H9 (cell line): ENCODE data around the gene PLCB1. TPM values are rescaled to one million over a fixed set of nuclear protein-coding genes. Genes with fewer than 3 reads are reported as not detected.

Experiments used
- DNase-seq: peaks from one replicate; pipeline ENCODE4 v3.0.0-alpha.2; 2017
- H2AFZ ChIP-seq: one replicate; pipeline ENCODE4 v1.6.1; 2013; ENCODE audit warnings: mild to moderate bottlenecking, low read length, control low read depth, moderate library complexity
- H2AK5ac ChIP-seq: 2 replicates; pipeline ENCODE4 v1.6.1; 2013; ENCODE audit warnings: low read length, control low read depth, mixed read lengths; ENCODE audit not compliant: insufficient read length
- H2BK120ac ChIP-seq: one replicate; pipeline ENCODE4 v1.6.1; 2013; ENCODE audit warnings: low read depth, mild to moderate bottlenecking, low read length, control low read depth, inconsistent platforms; ENCODE audit not compliant: poor library complexity, severe bottlenecking
- H2BK12ac ChIP-seq: 2 replicates; pipeline ENCODE4 v1.6.1; 2013; ENCODE audit warnings: low read length, control low read depth, mixed read lengths, low read depth; ENCODE audit not compliant: insufficient read length
- H2BK15ac ChIP-seq: 2 replicates; pipeline ENCODE4 v1.6.1; 2013; ENCODE audit warnings: low read depth, low read length, control low read depth
- H2BK20ac ChIP-seq: one replicate; pipeline ENCODE4 v1.6.1; 2013; ENCODE audit warnings: low read depth, mild to moderate bottlenecking, low read length, control low read depth, inconsistent platforms; ENCODE audit not compliant: poor library complexity, severe bottlenecking
- H2BK5ac ChIP-seq: 2 replicates; pipeline ENCODE4 v1.6.1; 2013; ENCODE audit warnings: low read length, control low read depth, mixed read lengths; ENCODE audit not compliant: insufficient read length
- H3K14ac ChIP-seq: 2 replicates; pipeline ENCODE4 v1.6.1; 2013; ENCODE audit warnings: low read length, control low read depth; ENCODE audit not compliant: insufficient read depth
- H3K18ac ChIP-seq: 2 replicates; pipeline ENCODE4 v1.6.1; 2013; ENCODE audit warnings: low read depth, mild to moderate bottlenecking, mixed read lengths, low read length, control low read depth; ENCODE audit not compliant: insufficient read length
- H3K23ac ChIP-seq: 2 replicates; pipeline ENCODE4 v1.6.1; 2013; ENCODE audit warnings: low read length, control low read depth, mixed read lengths, low read depth; ENCODE audit not compliant: insufficient read length
- H3K23me2 ChIP-seq: 2 replicates; pipeline ENCODE4 v1.6.1; 2013; ENCODE audit warnings: low read depth, mild to moderate bottlenecking, mixed read lengths, low read length, control low read depth; ENCODE audit not compliant: insufficient read length, poor library complexity, severe bottlenecking
- H3K27ac ChIP-seq: 2 replicates; pipeline ENCODE4 v1.5.1; 2013; ENCODE audit warnings: low read length, control low read depth, mixed read lengths, low read depth; ENCODE audit not compliant: insufficient read length
- H3K27me3 ChIP-seq: 2 replicates; pipeline ENCODE4 v1.6.1; 2013; ENCODE audit warnings: low read length, control low read depth, inconsistent platforms; ENCODE audit not compliant: insufficient read depth
- H3K4ac ChIP-seq: 2 replicates; pipeline ENCODE4 v1.6.1; 2013; ENCODE audit warnings: low read depth, mild to moderate bottlenecking, control low read depth, inconsistent platforms, low read length, moderate library complexity
- H3K4me1 ChIP-seq: 2 replicates; pipeline ENCODE4 v1.6.1; 2013; ENCODE audit warnings: low read length, control low read depth, inconsistent platforms; ENCODE audit not compliant: insufficient read depth
- H3K4me2 ChIP-seq: 2 replicates; pipeline ENCODE4 v1.6.1; 2013; ENCODE audit warnings: low read length, control low read depth, mixed read lengths; ENCODE audit not compliant: insufficient read length, insufficient read depth
- H3K56ac ChIP-seq: 2 replicates; pipeline ENCODE4 v1.6.1; 2013; ENCODE audit warnings: low read depth, mild to moderate bottlenecking, mixed read lengths, low read length, control low read depth; ENCODE audit not compliant: insufficient read length
- H3K79me1 ChIP-seq: 2 replicates; pipeline ENCODE4 v1.6.1; 2013; ENCODE audit warnings: low read depth, mild to moderate bottlenecking, moderate library complexity, low read length, control low read depth, inconsistent platforms; ENCODE audit not compliant: insufficient read depth, poor library complexity, severe bottlenecking
- H3K79me2 ChIP-seq: 2 replicates; pipeline ENCODE4 v1.6.1; 2013; ENCODE audit warnings: low read length, control low read depth, inconsistent platforms; ENCODE audit not compliant: insufficient read depth
- H3K9ac ChIP-seq: 2 replicates; pipeline ENCODE4 v1.6.1; 2013; ENCODE audit warnings: low read length, control low read depth, mixed read lengths; ENCODE audit not compliant: insufficient read length; ENCODE audit errors: extremely low read depth
- H3K9me3 ChIP-seq: one replicate; pipeline ENCODE4 v1.6.1; 2013; ENCODE audit warnings: low read depth, low read length, inconsistent platforms; ENCODE audit not compliant: control insufficient read depth
- H3T11ph ChIP-seq: one replicate; pipeline ENCODE4 v1.6.1; 2013; ENCODE audit warnings: mild to moderate bottlenecking, low read length, control low read depth, inconsistent platforms
- H4K20me1 ChIP-seq: one replicate; pipeline ENCODE4 v1.6.1; 2013; ENCODE audit not compliant: control insufficient read depth, insufficient read length, insufficient read depth
- H4K5ac ChIP-seq: 2 replicates; pipeline ENCODE4 v1.6.1; 2013; ENCODE audit warnings: low read depth, mild to moderate bottlenecking, mixed read lengths, low read length, control low read depth; ENCODE audit not compliant: insufficient read length
- H4K8ac ChIP-seq: replicated peaks from 2 replicates; pipeline ENCODE4 v1.6.1; 2013; ENCODE audit warnings: low read length, control low read depth, mixed read lengths, low read depth; ENCODE audit not compliant: insufficient read length
- H4K91ac ChIP-seq: 2 replicates; pipeline ENCODE4 v1.6.1; 2013; ENCODE audit warnings: low read depth, mild to moderate bottlenecking, moderate library complexity, mixed read lengths, low read length, control low read depth; ENCODE audit not compliant: insufficient read length
- H3K27ac Mint-ChIP-seq, 3 experiments: 2 replicates in 2 of 3; 3 replicates in 1 of 3; pipeline ENCODE4 v1.8.0; 2020 to 2021; ENCODE audit warnings: mixed read lengths in 3 of 3, mild to moderate bottlenecking in 1 of 3, moderate library complexity in 1 of 3
- H3K27me3 Mint-ChIP-seq: 2 replicates; pipeline ENCODE4 v1.8.0; 2021; ENCODE audit warnings: low read depth, mild to moderate bottlenecking, moderate library complexity, mixed read lengths
- H3K36me3 Mint-ChIP-seq, 3 experiments: 2 replicates in 2 of 3; 3 replicates in 1 of 3; pipeline ENCODE4 v1.8.0; 2020 to 2021; ENCODE audit warnings: low read depth in 3 of 3, mixed read lengths in 3 of 3; ENCODE audit not compliant: insufficient read depth in 1 of 3
- H3K4me1 Mint-ChIP-seq, 2 experiments: 2 replicates each; pipeline ENCODE4 v1.8.0; 2020; ENCODE audit warnings: mixed read lengths in 2 of 2
- H3K4me3 Mint-ChIP-seq, 2 experiments: 2 replicates in 1 of 2; 3 replicates in 1 of 2; pipeline ENCODE4 v1.8.0; 2020 to 2021; ENCODE audit warnings: mild to moderate bottlenecking in 2 of 2, mixed read lengths in 2 of 2, moderate library complexity in 1 of 2
- H3K9me3 Mint-ChIP-seq, 2 experiments: 2 replicates in 1 of 2; 3 replicates in 1 of 2; pipeline ENCODE4 v1.8.0; 2020; ENCODE audit warnings: mild to moderate bottlenecking in 2 of 2, mixed read lengths in 2 of 2, moderate library complexity in 1 of 2
- CTCF ChIP-seq: fragments of 200-600 bp; sonication (generic); conservative IDR thresholded peaks from 3 replicates; pipeline ENCODE4 v1.8.0; 2021; ENCODE audit warnings: antibody characterized with exemption, mild to moderate bottlenecking
- WGBS: extraction: QIAGEN DNeasy Blood & Tissue Kit; methylation state at CpG from one replicate; pipeline ENCODE4 v1.1.7; 2013; ENCODE audit warnings: missing lambda C conversion rate, low lambda C conversion rate, mixed read lengths; ENCODE audit not compliant: insufficient read length; ENCODE audit errors: extremely low coverage; 5-methylcytosine and 5-hydroxymethylcytosine counted together
- total RNA-seq: library from RNA; stranded (reverse); gene quantifications from 2 replicates; pipeline ENCODE4 v1.2.1, GENCODE V29; 2021

PLCB1 gene
- total RNA-seq, 1 experiment from 2014 or later: 11.5 TPM

- Histone ChIP-seq H3T11ph (no peak overlapping the region), H2BK20ac (no peak overlapping the region), H3K4ac (no peak overlapping the region), H2AK5ac (no peak overlapping the region), H4K91ac (no peak overlapping the region), H2BK12ac (no peak overlapping the region), H3K4me1 (no peaks in the 10 kb centered on the region), H3K14ac (peak overlapping the region; percentile 47), H3K4me2 (no peak overlapping the region), H2AFZ (no peak overlapping the region), H3K79me1 (no peaks in the 10 kb centered on the region), H3K27ac (no peak overlapping the region), H2BK5ac (no peak overlapping the region), H4K8ac (no peak overlapping the region), H4K5ac (no peak overlapping the region), H3K27me3 (no peaks in the 10 kb centered on the region), H3K56ac (no peak overlapping the region), H3K18ac (no peak overlapping the region), H3K23ac (no peak overlapping the region), H3K23me2 (no peaks in the 10 kb centered on the region), H2BK15ac (no peak overlapping the region), H4K20me1 (no peaks in the 10 kb centered on the region), H3K9me3 (no peaks in the 10 kb centered on the region), H2BK120ac (no peak overlapping the region), H3K9ac (no peak overlapping the region), H3K79me2 (no peaks in the 10 kb centered on the region)
- peaks cover 2% of the 10 kb centered on the region; the same call in 1 of the 2 replicates for H3K27me3 Mint-ChIP-seq
- no peaks in the 10 kb centered on the region for H3K9me3 Mint-ChIP-seq
- H3K4me3 Mint-ChIP-seq: no peak overlapping the region
- no CpG with 5 or more reads among the region's 6 CpGs for WGBS
- no peak for TF ChIP-seq CTCF
- no peak overlapping the region for H3K27ac Mint-ChIP-seq
- DNase-seq: no peak
- no peaks in the 10 kb centered on the region for H3K4me1 Mint-ChIP-seq
- H3K36me3 Mint-ChIP-seq: no peaks in the 10 kb centered on the region
Observed at GRCh38 chr20:8480597-8480996, 348.5 kb downstream of the PLCB1 start.
